T47D (cell line): ENCODE results near the gene CHCHD10.

Source experiments
- DNase-seq, 2 experiments: peaks; one replicate each; pipeline versions ENCODE4 v3.0.0 to v3.0.0-alpha.2; 2011 to 2012; ENCODE audit warnings: low read depth in 1 of 2, low spot score in 1 of 2
- JUND ChIP-seq: IDR thresholded peaks from 2 replicates; pipeline ENCODE4 v1.6.1; 2012; ENCODE audit warnings: low read depth
- in situ Hi-C: cut with HindIII; loops from 2 replicates; pipeline ENCODE4 v1.10.0; 2016; ENCODE audit warnings: low sequenced_read_pairs, low pct_unique_long_range_greater_than_20kb

Gene CHCHD10

DNA sequence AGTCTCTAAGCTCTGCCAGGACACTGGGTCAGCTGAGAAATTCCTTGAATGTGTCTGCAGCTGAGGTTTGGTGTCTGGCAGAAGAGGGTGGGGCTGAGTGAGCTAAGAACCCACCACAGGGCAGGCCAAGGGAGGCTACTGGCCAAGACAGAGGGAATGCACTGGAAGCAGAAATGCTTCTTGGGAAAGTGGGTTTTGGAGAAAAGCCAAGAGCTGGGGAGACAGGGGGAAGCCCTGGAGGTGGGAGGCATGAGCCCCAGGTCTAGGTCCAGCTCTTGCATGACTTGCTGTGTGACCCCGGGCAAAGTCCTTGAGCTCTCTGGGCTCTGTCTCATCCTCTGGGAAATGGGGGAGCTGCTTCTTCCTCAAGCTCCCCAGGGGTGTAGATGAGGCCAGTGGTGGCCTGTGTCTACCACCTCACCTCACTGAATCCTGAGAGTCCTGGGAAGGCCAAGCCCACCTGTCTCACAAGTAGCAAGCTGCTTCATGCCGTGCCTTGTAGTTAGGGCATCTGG, 7.2 kb upstream of the CHCHD10 start:
- no peak for DNase-seq
- in situ Hi-C loops = no loop called here
- no peak for TF ChIP-seq JUND

DNA sequence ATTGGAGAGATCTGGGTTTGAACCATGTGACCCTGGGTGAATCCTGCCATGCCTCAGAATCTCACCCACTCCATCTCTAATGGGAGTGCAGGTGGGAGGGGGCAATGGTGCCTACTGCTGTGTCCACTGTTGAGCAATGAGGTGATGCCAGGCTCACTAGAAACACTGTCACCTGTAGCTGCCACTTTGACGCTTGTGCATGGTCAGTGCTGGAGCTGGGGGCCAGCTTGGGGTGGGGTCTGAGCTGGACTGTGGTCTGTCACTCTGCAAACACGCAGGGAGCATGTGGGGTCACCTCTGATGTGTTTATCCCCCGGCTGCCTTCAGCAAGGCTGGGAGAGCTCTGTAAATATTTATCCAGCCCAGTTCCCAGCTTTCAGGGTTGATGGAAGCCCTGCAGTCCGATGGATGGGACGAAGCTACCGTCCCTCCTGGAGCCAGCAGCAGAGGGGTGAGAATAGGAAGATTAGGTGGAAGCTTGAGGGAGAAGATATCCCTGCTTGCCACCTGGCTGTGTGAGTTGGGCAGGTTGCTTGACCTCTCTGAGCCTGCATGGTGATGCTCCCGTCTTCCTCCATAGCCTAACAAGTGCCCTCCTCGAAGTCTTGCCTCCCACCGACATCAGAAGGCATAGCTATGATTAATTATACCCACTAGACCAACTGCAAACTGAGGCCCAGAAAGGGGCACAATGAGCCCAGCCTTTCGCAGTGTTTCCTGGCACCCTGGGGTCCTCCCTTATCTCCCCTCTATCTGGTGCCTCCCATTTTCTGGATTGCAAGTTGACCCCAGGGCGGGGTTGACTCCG, 6.5 kb upstream of the CHCHD10 start:
- in situ Hi-C loops = no loop called here
- no peak for DNase-seq
- no peak for TF ChIP-seq JUND

DNA sequence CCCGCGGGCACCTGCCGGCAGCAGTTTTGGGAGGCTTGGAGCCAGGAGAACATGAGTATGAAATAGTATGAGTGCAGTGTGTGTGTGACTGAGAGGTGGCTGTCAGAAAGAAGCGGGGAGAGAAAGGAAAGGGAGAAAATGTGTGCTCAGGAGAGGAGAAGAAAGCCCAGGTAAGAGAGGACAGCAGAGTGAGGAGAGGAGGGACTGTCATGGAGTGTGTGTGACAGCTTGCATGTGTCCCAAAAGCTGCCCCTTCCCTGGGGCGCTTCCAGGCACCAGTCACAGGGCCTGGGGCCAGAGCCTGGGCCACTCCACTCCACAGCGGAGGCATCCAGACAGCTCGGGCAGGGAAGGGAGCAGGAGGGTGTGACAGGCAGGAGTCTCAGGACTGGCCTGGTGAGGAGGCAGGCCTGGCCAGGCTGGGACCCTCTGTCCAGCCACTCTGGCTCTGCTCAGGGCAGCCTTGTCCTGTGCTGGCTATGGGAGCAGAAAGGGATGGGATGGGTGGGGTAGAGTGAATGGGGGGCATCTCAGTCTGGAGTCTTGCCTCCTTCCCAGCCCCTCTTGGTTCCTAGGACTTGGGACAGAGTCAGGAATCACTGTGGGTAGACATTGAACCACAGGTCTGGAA, 5.8 kb upstream of the CHCHD10 start:
- in situ Hi-C loops = no loop called here
- DNase-seq = no peak
- TF ChIP-seq JUND = no peak

DNA sequence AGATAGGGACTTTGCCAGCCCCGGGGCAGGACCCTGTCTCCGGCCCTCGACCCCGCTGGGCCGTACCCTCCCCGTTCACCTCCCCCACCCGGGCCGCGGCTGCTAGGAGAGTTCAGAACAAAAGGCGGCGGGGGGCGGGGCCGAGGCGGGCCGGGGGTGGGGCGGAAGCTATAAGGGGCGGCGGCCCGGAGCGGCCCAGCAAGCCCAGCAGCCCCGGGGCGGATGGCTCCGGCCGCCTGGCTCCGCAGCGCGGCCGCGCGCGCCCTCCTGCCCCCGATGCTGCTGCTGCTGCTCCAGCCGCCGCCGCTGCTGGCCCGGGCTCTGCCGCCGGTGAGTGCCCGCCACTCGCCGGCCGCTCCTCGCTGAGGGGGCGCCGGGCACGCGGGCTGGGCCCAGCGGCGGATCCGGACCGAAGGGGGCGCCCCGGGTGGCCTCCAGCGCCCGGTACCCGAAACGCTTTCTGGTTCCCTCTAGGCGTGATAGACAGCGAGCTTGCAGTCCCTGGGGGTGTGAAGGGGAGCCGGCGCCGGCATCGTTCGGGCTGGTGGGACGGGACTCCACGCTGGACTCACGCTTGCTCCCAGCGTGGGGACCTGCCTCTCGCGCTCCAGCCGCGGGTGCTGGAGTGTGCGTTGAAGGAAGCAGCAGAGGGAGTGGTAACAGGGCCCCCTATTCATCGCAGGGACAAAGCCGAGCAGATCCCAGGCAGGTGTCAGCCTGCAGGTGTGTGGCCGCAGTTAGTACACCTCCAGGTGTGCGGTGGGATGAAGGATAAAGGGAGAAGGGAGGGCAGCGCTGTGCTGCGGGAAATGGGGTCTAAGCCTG, 5.1 kb upstream of the CHCHD10 start, which contains the start of gene MMP11:
TSS of gene MMP11 (plus strand) at position 201 of the 825 bp plus-strand sequence. CDS start at position 223, 22 bp downstream.
- TF ChIP-seq JUND = no peak
- DNase-seq = peak; percentile 45 to 59
- in situ Hi-C loops = no loop called here

DNA sequence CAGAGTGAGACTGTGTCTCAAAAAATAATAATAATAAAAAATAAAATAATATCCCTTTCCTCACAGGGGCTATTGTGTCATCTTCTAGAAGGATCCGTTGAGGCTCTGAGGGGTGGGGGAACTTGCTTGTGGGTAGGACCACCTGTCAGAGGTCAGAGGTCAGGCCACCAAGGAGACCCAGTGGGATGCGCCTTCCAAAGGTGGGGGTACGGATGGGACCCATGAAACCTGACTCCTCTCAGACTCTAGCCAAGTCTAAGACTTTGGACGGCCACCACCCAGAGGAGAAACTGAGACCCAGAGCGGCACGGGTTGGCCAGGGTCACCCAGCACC, 4.5 kb upstream of the CHCHD10 start:
- in situ Hi-C loops = no loop called here
- no peak for DNase-seq
- no peak for TF ChIP-seq JUND

DNA sequence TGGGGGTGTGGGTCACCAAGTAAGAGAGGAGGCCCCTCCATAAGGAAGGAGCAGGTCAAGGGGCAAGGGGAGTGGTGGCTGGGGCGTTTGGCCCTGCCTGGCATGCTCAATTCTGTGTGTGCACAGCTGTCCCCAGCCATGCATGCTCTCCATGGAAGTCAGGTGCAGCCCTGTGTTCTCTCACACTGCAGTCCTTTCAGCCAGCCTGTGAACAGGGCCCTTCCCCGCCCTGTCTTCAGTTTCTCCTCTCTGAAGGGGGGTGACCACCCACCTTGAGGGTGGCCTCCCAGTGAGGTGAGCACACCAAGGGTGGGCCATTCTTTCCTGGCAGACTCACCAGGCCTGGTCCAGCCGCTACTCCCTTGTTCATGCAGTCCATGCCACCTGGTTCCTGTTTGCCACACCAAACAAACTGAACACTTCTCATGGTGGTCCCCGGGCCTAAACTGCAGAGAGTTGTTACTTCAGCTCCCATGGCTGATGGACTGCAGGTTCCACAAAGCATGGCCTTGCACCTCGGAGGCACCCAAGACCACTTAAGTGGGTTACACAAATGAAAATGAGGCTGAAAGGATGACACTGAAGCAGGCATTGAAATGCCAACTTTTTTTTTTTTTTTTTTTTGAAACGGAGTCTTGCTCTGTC, 1.7 kb upstream of the CHCHD10 start:
- no peak for DNase-seq
- in situ Hi-C loops = no loop called here
- TF ChIP-seq JUND = no peak

DNA sequence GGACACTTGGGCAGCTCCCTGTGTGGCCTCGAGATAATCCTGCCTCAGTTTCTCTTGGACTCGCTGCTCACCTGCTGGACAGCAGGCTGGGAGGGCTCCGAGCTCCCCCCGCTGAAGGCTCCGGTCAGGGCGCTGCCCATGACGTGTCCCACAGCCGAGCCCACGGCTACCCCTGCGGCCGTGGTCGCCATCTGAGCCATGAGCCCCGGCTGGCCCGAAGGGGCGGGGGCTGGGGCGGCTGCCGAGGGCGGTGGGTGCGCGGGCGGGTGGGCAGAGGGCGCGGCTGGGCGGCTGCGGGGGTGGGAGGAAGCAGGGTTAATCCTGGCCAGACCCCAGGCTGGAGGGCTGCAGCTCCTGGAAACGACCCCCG, 484 bp downstream of the CHCHD10 start:
- in situ Hi-C loops = no loop called here
- no peak for DNase-seq
- TF ChIP-seq JUND = no peak

DNA sequence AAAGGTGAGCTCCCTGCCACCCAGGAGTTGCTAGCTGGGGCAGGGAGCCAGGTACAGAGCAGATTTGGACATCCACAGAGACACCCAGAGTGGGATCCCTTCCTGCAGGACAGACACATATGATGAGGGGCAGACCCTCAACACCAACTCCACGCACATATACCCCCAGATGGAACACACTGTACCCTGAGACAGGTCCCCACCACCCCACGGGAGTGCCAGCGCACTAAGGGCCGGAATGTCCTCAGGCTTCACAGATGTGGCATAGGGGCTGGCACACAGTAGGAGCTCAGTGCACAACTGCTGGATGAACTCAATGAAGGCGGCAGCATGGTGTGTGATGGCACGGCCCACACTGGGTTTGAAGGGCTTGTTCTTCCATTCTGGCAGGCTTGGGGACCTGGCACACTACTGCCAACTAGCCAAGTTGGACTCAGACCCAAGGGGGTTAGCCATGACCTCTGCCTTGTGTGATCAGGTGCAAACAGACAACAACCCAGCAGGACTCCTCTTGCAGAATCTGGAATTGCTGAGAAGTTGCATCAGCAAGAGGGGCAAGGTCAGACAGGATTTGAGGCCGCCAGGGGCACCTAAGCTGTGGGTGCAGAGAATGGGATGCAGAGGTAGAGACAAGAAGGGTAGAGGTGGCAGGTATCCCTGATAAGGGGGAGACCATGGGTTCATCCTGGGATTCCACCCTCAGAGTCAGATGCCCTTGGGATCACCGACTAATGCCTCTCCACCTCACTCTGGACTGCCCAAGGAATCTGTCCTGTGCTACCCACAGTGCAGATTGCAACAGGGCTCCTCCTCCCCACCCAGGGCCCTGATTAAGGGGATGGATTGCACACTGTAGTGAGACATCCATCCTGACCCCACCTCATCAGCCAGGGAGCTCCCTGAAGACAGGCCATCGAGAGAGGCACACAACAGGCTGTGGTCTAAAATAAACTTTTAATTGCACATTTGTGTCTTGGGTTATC, 2.6 kb downstream of the CHCHD10 start:
- TF ChIP-seq JUND = no peak
- DNase-seq = no peak
- in situ Hi-C loops = no loop called here

DNA sequence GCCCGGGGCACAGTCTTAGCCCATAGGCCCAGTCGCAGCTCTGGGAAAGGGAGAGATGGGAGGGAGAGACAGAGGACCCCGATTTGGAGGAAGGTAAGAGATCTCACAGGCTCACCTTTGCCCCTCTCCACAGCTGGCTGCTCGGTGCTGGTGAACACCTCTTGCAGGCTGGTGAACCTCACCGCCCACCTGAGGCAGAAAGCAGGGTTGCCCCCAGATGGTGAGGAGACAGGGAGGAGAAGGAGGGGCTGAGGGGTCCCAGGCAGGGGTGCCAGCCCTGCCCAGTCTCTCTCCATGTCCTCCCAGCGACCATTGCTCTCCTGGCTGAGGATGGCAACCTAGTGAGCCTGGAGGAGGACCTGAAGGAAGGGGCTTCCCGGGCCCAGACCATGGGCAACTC, 3.8 kb downstream of the CHCHD10 start:
- no peak for DNase-seq
- no peak for TF ChIP-seq JUND
- in situ Hi-C loops = no loop called here

DNA sequence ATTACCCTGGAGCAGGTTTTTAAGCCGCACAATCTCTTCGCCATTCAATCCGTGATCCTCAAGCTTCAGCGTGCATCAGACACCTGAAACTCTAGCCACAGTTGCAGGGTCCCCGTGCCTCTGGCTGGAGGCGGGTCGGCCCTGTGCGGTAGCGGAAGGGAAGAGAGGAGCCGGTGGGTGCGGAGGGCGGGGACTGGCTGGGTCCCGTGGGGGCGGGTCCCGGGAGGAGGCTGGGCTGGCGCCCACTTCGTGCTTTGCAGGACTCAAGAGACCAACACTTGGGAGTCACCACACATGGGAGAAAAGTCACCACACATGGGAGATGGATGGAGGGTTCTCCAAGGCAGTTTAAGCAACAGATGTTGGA, 4.2 kb downstream of the CHCHD10 start:
- no peak for DNase-seq
- TF ChIP-seq JUND = no peak
- in situ Hi-C loops = no loop called here

DNA sequence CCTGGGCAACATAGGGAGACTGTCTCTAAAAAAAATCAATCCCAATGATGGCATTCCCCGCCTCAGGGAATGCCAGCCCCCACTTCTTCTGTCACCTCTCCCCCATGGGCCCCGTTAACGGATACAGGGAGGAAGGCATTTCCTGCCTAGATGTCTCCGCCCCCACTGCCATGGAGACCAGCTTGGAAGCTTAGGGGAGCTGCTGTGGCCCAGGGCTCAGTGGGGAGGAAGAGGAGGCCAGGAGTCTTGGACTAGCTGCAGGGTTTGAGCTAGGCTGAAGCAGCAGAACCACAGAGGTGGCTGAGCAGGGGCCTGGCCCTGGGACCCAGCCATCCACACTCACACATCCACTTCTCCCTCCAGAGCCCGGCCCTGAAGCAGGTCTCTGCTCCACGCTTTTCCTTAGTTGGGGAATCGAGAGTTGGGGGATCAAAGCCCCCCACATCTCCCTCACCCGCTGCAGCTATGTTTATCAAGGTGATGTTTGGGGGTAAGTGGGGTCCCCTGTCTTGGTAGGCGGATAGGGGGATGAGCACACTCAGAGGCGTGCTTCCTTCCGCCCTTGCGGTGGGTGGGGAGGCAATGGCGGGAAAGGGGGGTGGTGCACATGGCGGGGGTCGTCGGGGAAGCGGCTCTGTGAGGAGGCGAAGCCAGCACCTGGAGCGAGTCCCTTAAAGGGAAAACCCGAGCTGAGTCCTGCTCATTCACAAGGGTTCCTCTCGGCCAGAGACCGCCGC, 4.8 kb downstream of the CHCHD10 start, which contains the start of gene C22orf15:
TSS of gene C22orf15 (plus strand) at position 149 of the 737 bp plus-strand sequence. CDS start at position 466, 317 bp downstream.
- TF ChIP-seq JUND = no peak
- DNase-seq = no peak
- in situ Hi-C loops = no loop called here
